ENCODE measurements around the gene PVALEF. TPM values are rescaled to one million over a fixed set of nuclear protein-coding genes. Genes with fewer than 3 reads are reported as not detected.

The PVALEF gene
- total and polyA plus RNA-seq, 2 donors (not counting 1 experiment from before 2014, with no cell fraction given) = not detected

DNA sequence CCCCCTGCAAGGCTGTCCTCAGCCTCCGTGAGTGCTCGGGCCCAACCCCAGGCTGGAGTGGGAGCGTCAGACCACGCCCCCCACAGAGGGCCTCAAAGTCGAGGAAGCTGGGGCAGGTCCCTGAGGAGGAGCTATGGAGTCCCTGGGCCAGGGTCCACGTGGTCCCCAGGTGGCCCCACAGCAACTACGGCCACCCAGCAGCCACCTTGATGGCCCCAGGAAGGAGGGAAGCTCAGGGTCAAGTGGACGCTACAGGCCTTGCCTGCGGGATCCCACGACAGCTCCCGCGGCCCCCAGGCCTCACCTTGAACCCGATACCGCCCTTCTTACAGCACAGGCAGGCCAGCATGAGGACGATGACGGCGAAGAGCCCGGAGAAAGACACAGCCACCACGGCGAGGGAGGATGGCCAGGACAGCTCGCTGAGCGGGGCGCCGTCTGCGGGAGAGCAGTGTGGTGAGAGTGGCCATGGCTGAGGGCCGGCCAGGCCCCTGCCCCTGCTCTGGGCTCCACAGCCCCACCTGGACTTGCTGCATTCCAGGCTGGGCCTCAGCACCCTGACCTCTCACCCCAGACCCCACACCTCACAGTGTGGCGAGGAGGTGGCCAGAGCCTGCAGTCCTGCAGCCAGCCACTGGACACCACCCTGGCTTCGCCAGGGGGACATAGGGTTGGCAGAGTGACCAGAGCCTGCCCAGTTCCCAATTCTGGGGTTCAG is 31.1 kb upstream of the PVALEF start:
- no peak overlapping the region for H3K9ac ChIP-seq (ENCODE audit: insufficient read depth, low read length)
- no peak overlapping the region for H3K4me2 ChIP-seq (ENCODE audit: extremely low read depth, insufficient read depth, low read length)
- no peak overlapping the region for H3K27ac ChIP-seq (ENCODE audit: insufficient read depth, low read length)
- H3K27me3 ChIP-seq (ENCODE audit: control insufficient read depth, insufficient read depth, low read length) = no peaks in the 10 kb centered on the region
- DNase-seq (ENCODE audit: low read depth in 2 of 2) = no peak
- H2AFZ ChIP-seq (ENCODE audit: low read length) = no peak overlapping the region
- no peaks in the 10 kb centered on the region for H4K20me1 ChIP-seq (ENCODE audit: control insufficient read depth, extremely low read depth, insufficient read depth, low read length)
- no peaks in the 10 kb centered on the region for H3K4me1 ChIP-seq (ENCODE audit: control insufficient read depth, extremely low read depth, insufficient read depth, low read length)
- TF ChIP-seq, protein P1, sequence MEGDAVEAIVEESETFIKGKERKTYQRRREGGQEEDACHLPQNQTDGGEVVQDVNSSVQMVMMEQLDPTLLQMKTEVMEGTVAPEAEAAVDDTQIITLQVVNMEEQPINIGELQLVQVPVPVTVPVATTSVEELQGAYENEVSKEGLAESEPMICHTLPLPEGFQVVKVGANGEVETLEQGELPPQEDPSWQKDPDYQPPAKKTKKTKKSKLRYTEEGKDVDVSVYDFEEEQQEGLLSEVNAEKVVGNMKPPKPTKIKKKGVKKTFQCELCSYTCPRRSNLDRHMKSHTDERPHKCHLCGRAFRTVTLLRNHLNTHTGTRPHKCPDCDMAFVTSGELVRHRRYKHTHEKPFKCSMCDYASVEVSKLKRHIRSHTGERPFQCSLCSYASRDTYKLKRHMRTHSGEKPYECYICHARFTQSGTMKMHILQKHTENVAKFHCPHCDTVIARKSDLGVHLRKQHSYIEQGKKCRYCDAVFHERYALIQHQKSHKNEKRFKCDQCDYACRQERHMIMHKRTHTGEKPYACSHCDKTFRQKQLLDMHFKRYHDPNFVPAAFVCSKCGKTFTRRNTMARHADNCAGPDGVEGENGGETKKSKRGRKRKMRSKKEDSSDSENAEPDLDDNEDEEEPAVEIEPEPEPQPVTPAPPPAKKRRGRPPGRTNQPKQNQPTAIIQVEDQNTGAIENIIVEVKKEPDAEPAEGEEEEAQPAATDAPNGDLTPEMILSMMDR (conservative IDR thresholded peaks at IDR 0.05 in 1 of 2, IDR thresholded peaks at IDR 0.05 in 1 of 2; ENCODE audit: low read depth in 1 of 2, low read length in 2 of 2) = no peak
- TF ChIP-seq EZH2 (IDR thresholded peaks at IDR 0.05; ENCODE audit: low read length, missing control alignments) = no peak
- no peak overlapping the region for H3K4me3 ChIP-seq (replicated peaks in 1 of 4; ENCODE audit: control extremely low read depth in 1 of 4, insufficient read depth in 1 of 4, low read depth in 3 of 4, low read length in 4 of 4)
- H3K9me3 ChIP-seq (ENCODE audit: control insufficient read depth, insufficient read depth, low read depth, low read length) = no peaks in the 10 kb centered on the region
- H3K79me2 ChIP-seq (ENCODE audit: control insufficient read depth, insufficient read depth, low read length) = no peaks in the 10 kb centered on the region
- H3K36me3 ChIP-seq (ENCODE audit: control insufficient read depth, insufficient read depth, low read length) = no peaks in the 10 kb centered on the region

DNA sequence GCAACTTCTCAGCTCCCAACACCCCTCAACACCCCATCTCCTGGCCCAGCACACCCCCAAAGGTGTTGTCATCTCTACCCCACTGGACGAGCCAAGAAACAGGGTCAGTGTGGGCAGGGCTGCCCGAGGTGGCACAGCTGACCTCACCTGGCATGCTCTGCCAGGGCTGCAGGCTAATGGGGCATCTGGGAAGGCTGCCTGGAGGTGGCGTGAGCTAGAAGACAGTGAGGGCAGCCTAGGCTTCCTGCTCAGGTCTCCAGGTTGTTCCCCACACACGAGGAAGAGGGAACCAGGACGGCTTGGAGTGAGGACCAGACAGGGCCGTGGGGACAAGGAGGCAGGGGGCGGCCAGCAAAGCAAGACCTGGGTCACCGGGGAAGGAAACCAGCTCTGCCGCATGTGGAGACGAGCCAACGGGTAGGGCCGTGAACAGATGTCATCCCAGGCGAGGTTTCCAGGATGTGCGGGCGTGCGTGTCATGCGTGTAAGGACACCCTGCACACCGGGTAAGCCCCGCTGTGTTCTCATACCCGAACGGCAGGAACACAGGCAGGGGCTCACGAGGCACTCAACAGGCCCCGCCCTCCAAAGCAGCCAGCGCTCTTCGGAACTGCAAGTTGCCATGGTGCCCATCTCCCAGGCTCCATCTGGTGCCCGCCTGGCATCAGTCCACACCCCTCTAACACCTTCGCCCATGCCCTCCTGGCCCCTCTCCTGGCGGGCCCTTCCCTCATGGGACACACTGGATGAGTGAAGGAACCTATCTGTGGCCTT is 29.6 kb upstream of the PVALEF start:
- Histone ChIP-seq H3K9me3 (ENCODE audit: control insufficient read depth, insufficient read depth, low read depth, low read length) (no peaks in the 10 kb centered on the region), H4K20me1 (ENCODE audit: control insufficient read depth, extremely low read depth, insufficient read depth, low read length) (no peaks in the 10 kb centered on the region), H3K4me1 (ENCODE audit: control insufficient read depth, extremely low read depth, insufficient read depth, low read length) (no peaks in the 10 kb centered on the region), H3K9ac (ENCODE audit: insufficient read depth, low read length) (no peak overlapping the region), H3K79me2 (ENCODE audit: control insufficient read depth, insufficient read depth, low read length) (no peaks in the 10 kb centered on the region), H3K27ac (ENCODE audit: insufficient read depth, low read length) (no peak overlapping the region), H2AFZ (ENCODE audit: low read length) (no peak overlapping the region), H3K4me2 (ENCODE audit: extremely low read depth, insufficient read depth, low read length) (no peak overlapping the region), H3K36me3 (ENCODE audit: control insufficient read depth, insufficient read depth, low read length) (no peaks in the 10 kb centered on the region), H3K27me3 (ENCODE audit: control insufficient read depth, insufficient read depth, low read length) (no peaks in the 10 kb centered on the region), H3K4me3 (replicated peaks in 1 of 4; ENCODE audit: control extremely low read depth in 1 of 4, insufficient read depth in 1 of 4, low read depth in 3 of 4, low read length in 4 of 4) (no peak overlapping the region)
- TF ChIP-seq, protein P1 (conservative IDR thresholded peaks at IDR 0.05 in 1 of 2, IDR thresholded peaks at IDR 0.05 in 1 of 2; ENCODE audit: low read depth in 1 of 2, low read length in 2 of 2) = no peak
- no peak for TF ChIP-seq EZH2 (IDR thresholded peaks at IDR 0.05; ENCODE audit: low read length, missing control alignments)
- no peak for DNase-seq (ENCODE audit: low read depth in 2 of 2)

DNA sequence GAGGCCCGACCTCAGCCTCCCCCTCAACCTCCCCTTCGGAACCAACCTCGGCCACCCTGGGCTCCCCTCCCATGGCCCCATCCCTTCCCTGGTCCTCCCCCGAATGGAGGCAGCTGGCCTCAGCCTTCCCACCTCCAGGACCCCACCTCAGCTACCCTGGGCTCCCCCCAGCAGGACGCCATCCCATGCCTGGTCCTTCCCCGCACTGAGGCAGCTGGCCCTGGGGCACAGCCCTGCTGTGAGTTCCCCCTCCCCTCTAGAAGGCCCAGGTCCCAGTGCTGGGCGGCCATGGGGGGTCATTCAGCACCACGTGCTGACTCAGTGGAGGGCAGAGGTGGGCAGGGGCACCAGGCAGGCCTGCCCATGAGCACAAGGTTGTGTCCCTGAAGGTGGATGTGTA is 28.9 kb upstream of the PVALEF start:
- H3K27ac ChIP-seq (ENCODE audit: insufficient read depth, low read length) = no peak overlapping the region
- H3K9ac ChIP-seq (ENCODE audit: insufficient read depth, low read length) = no peak overlapping the region
- H3K4me3 ChIP-seq (replicated peaks in 1 of 4; ENCODE audit: control extremely low read depth in 1 of 4, insufficient read depth in 1 of 4, low read depth in 3 of 4, low read length in 4 of 4) = no peak overlapping the region
- no peaks in the 10 kb centered on the region for H3K79me2 ChIP-seq (ENCODE audit: control insufficient read depth, insufficient read depth, low read length)
- no peaks in the 10 kb centered on the region for H3K9me3 ChIP-seq (ENCODE audit: control insufficient read depth, insufficient read depth, low read depth, low read length)
- TF ChIP-seq EZH2 (IDR thresholded peaks at IDR 0.05; ENCODE audit: low read length, missing control alignments) = no peak
- TF ChIP-seq, protein P1 (conservative IDR thresholded peaks at IDR 0.05 in 1 of 2, IDR thresholded peaks at IDR 0.05 in 1 of 2; ENCODE audit: low read depth in 1 of 2, low read length in 2 of 2) = no peak
- no peak overlapping the region for H3K4me2 ChIP-seq (ENCODE audit: extremely low read depth, insufficient read depth, low read length)
- no peak for DNase-seq (ENCODE audit: low read depth in 2 of 2)
- H3K27me3 ChIP-seq (ENCODE audit: control insufficient read depth, insufficient read depth, low read length) = no peaks in the 10 kb centered on the region
- no peaks in the 10 kb centered on the region for H4K20me1 ChIP-seq (ENCODE audit: control insufficient read depth, extremely low read depth, insufficient read depth, low read length)
- H3K36me3 ChIP-seq (ENCODE audit: control insufficient read depth, insufficient read depth, low read length) = no peaks in the 10 kb centered on the region
- no peaks in the 10 kb centered on the region for H3K4me1 ChIP-seq (ENCODE audit: control insufficient read depth, extremely low read depth, insufficient read depth, low read length)
- H2AFZ ChIP-seq (ENCODE audit: low read length) = no peak overlapping the region
